HUES64 (cell line): ENCODE results near the gene FAM83D.

Source experiments
- H3K27ac ChIP-seq: 2 replicates; pipeline ENCODE4 v1.7.0; 2013; ENCODE audit warnings: low read depth, low read length, inconsistent platforms
- H3K27me3 ChIP-seq: 2 replicates; pipeline ENCODE4 v1.6.1; 2013; ENCODE audit warnings: mild to moderate bottlenecking, low read length; ENCODE audit not compliant: insufficient read depth
- H3K36me3 ChIP-seq: 2 replicates; pipeline ENCODE4 v1.6.1; 2013; ENCODE audit warnings: mild to moderate bottlenecking, low read length; ENCODE audit not compliant: insufficient read depth
- H3K4me1 ChIP-seq: 2 replicates; pipeline ENCODE4 v1.6.1; 2013; ENCODE audit warnings: mild to moderate bottlenecking, low read length, moderate library complexity; ENCODE audit not compliant: insufficient read depth
- H3K4me3 ChIP-seq: 2 replicates; pipeline ENCODE4 v1.5.1; 2013; ENCODE audit warnings: mild to moderate bottlenecking, low read length, moderate library complexity
- H3K9ac ChIP-seq: 2 replicates; pipeline ENCODE4 v1.6.1; 2013; ENCODE audit warnings: mild to moderate bottlenecking, low read depth, low read length
- H3K9me3 ChIP-seq: 2 replicates; pipeline ENCODE4 v1.6.1; 2013; ENCODE audit warnings: low read depth, low read length; ENCODE audit not compliant: insufficient read depth
- WGBS: fragments of 150-250, 120-280 bp; methylation state at CpG from one replicate; pipeline ENCODE4 v1.1.7; 2013; ENCODE audit warnings: missing lambda C conversion rate; 5-methylcytosine and 5-hydroxymethylcytosine counted together

Gene FAM83D

DNA sequence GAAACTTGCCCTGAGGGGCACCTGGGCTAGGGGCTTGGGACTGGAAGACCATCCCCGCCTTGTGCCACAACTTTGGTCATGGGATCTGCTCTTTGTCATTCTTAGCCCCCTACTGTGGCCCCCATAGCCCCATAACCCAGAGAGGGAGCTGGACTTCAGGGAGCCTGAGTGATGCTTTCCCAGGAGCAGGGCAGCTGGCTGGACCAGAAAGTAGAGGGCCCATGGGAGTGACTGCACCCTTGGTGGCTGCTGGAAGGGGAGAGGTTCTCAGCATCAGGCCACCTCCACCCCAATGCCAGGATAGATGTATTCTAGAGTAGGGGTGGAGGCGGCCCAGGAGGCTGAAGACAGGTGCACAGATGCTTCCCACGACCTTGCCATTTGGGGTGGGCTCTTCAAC, 5.8 kb upstream of the FAM83D start:
- peaks cover 3% of the 10 kb centered on the region; the same call in 1 of the 2 replicates for H3K36me3 ChIP-seq
- H3K27me3 ChIP-seq = no peaks in the 10 kb centered on the region
- no peak overlapping the region for H3K27ac ChIP-seq
- no peak overlapping the region for H3K9ac ChIP-seq
- no peaks in the 10 kb centered on the region for H3K9me3 ChIP-seq
- H3K4me1 ChIP-seq = no peaks in the 10 kb centered on the region
- WGBS = 81% methylated on average over 3 of the region's 3 CpGs
- no peak overlapping the region for H3K4me3 ChIP-seq

DNA sequence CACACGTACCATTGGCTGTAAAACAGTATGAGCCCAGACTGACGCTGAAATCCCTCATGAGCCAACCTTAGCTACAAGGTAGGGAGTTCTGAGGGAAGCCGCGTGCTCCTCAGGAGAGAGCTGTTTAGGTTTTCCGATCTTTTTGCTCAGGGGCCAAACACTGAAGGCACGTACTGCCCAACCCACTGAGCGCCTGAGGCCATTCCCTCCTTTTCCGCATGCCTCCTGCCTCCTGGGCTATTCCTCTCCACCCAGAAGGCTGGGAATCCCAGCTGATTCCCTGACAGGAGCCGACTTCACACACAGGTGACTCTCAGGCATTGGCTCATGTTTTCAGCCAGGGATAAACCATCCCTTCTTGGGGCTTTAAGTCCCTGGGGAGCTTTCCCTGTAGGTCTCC, 5.4 kb upstream of the FAM83D start:
- Histone ChIP-seq H3K9me3 (no peaks in the 10 kb centered on the region), H3K27me3 (no peaks in the 10 kb centered on the region), H3K4me3 (no peak overlapping the region), H3K36me3 (peaks cover 3% of the 10 kb centered on the region; the same call in 1 of the 2 replicates), H3K9ac (no peak overlapping the region), H3K27ac (no peak overlapping the region), H3K4me1 (no peaks in the 10 kb centered on the region)
- WGBS = 88% methylated on average over 9 of the region's 9 CpGs

DNA sequence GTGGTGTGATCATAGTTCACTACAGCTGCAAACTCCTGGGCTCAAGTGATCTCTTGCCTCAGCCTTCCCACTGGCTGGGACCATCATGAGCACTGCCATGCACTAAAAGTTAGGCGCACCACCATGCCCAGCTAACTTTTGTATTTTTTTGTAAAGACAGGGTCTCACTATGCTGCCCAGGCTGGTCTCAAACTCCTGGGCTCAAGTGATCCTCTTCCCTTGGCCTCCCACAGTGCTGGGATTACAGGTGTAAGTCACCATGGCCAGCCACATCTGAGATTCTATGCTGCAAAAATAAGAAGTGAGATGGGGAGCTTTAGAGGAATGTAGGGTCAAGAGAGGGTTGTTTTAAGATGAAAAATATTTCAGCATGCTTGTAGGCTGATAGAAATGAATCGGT, 1.5 kb upstream of the FAM83D start:
- H3K9ac ChIP-seq = no peak overlapping the region
- no peak overlapping the region for H3K4me3 ChIP-seq
- WGBS = 95% methylated on average over 2 of the region's 2 CpGs
- peaks cover 9% of the 10 kb centered on the region for H3K4me1 ChIP-seq
- peaks cover 5% of the 10 kb centered on the region for H3K36me3 ChIP-seq
- H3K9me3 ChIP-seq = no peaks in the 10 kb centered on the region
- H3K27ac ChIP-seq = no peak overlapping the region
- no peaks in the 10 kb centered on the region for H3K27me3 ChIP-seq

DNA sequence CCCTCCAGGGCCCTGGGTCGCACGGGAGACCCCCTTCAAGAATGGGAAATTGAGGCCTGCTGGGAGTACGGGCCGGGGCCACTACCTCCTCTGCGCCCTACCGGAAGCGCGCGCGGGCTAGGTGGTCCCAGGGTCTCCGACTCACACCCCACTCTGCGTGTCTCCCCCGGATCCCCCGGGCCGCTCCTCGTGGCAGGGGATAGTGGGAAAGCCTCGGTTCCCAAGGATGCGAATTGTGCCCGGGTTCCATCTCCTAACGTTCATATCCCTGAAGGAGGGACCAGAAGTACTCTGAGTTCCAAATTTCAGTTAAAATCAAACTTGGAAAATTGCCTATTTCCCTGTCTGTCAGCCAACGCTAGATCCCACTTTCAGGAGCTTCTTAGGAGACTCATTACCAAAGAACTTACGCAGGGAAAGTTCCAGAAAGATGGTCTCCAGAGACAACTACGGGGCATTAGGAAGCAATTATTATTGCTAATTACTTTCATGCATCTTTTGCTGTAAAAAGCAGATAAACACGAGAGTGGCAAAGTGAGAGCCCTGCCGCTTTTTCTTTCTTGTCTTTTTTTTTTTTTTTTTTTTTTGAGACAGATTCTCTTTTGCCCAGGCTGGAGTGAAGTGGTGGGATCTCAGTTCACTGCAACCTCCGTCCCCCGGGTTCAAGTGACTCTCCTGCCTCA, 858 bp downstream of the FAM83D start:
- peaks cover 9% of the 10 kb centered on the region for H3K4me1 ChIP-seq
- H3K36me3 ChIP-seq = peaks cover 10% of the 10 kb centered on the region
- no peaks in the 10 kb centered on the region for H3K9me3 ChIP-seq
- H3K4me3 ChIP-seq = peak overlapping the region; percentile 99
- peak overlapping the region; percentile 95 for H3K9ac ChIP-seq
- 11% methylated on average over 27 of the region's 27 CpGs for WGBS
- no peaks in the 10 kb centered on the region for H3K27me3 ChIP-seq
- peak overlapping the region; percentile 64 for H3K27ac ChIP-seq

DNA sequence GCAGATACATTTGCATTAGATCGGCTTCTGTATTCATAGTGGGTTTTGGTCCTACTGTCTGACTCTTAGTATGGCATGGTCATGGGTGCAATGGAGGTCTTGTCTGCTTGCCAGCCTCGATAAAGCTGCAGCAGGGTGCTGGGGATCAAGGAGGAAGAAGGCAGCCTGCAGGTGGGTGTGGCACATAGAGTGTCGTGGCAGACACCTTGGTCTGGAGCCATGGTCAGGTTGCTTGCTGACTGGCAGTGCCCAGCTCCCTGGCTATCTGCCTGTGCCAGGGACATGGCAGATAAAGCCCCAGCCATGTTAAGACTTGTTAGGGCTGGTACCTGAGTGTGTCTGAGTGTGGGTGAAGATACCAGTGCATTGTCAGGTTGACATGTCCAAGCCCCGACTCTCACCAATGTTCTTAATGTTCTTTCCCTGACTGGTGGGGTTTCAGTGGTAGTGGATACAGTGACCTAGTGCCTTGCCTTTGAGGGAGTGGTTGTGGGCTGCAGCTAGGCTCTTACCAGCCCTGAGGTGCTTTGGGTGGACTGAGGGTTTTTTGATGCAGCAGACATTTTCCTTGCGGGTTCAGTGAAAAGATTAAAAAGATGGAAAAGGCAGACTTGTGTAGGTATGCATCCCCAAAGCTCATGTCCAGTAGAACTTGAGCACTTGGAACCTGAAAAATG, 1.8 kb downstream of the FAM83D start:
- H3K27me3 ChIP-seq = no peaks in the 10 kb centered on the region
- H3K9me3 ChIP-seq = no peaks in the 10 kb centered on the region
- peaks cover 9% of the 10 kb centered on the region for H3K4me1 ChIP-seq
- peaks cover 10% of the 10 kb centered on the region for H3K36me3 ChIP-seq
- H3K4me3 ChIP-seq = peak overlapping the region; percentile 99
- 81% methylated on average over 5 of the region's 5 CpGs for WGBS
- no peak overlapping the region for H3K27ac ChIP-seq
- no peak overlapping the region for H3K9ac ChIP-seq

DNA sequence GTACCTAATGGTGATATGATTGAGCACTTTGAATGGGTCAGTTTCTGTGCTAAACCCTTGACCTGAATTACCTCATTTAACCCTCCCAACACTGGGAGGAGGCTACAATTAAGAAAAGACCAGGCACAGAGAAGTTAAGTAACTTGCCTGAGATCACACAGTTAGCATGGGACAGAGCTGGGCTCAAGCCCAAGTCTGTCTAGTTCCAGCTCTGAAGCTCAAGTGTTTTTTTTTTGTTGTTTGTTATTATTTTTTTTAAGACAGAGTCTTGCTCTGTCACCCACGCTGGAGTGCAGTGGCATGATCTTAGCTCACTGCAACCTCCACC, 4.0 kb downstream of the FAM83D start:
- Histone ChIP-seq H3K36me3 (peaks cover 17% of the 10 kb centered on the region), H3K27me3 (no peaks in the 10 kb centered on the region), H3K9me3 (no peaks in the 10 kb centered on the region), H3K27ac (no peak overlapping the region), H3K4me3 (no peak overlapping the region), H3K9ac (no peak overlapping the region), H3K4me1 (peaks cover 9% of the 10 kb centered on the region)
- WGBS = 94% methylated on average over 1 of the region's 1 CpG

DNA sequence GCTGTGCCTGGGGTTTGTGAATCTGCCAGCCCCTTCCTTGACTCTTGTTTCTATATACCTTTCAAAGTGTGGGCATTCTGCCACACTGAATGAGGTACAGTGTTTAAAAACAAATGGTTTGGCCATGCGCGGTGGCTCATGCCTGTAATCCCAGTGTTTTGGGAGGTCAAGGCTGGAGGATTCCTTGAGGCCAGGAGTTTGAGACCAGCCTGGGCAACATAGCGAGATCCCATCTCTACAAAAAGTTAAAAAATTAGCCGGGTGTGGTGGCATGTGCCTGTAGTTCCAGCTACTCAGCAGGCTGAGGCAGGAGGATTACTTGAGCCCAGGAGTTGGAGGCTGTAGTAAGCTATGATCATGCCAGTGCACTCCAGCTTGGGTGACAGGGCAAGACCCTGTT, 5.8 kb downstream of the FAM83D start:
- no peak overlapping the region for H3K9ac ChIP-seq
- no peak overlapping the region for H3K27ac ChIP-seq
- H3K4me1 ChIP-seq = peaks cover 9% of the 10 kb centered on the region
- H3K4me3 ChIP-seq = no peak overlapping the region
- H3K27me3 ChIP-seq = no peaks in the 10 kb centered on the region
- H3K9me3 ChIP-seq = no peaks in the 10 kb centered on the region
- 97% methylated on average over 4 of the region's 4 CpGs for WGBS
- peaks cover 26% of the 10 kb centered on the region for H3K36me3 ChIP-seq

DNA sequence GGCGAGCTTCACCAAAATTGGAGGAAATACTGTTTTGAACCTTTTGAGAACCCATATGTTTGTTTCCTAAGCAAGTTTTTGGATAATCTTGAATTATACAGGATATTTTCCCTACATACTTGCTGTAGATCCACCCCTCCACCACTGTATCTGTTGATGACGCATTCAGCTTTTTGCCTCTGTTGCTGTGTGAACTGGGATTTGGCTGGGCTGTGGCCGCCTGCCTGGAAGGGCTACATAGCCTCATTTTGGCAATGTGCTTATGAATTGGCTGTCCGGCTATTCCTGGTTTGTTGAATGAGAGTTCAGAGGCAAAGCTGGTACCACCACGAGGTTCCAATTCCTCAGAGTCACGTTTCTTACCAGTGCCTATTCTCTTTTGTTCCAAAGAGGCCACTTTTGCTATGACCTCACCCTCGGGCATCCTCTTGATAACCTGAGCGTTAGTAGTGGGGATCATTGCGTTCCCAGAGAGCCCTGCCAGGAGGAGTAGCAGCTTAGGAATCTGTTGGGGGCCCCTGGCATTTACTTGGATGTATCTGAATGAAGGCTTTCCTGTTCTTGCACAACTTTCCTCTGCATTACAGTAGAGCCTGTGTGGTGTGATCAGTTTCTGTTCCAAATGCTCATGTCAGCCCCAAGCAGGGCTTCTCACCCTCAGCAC, 6.4 kb downstream of the FAM83D start:
- 89% methylated on average over 9 of the region's 9 CpGs for WGBS
- Histone ChIP-seq H3K36me3 (peaks cover 26% of the 10 kb centered on the region), H3K27ac (no peak overlapping the region), H3K9me3 (no peaks in the 10 kb centered on the region), H3K27me3 (no peaks in the 10 kb centered on the region), H3K4me3 (no peak overlapping the region), H3K9ac (no peak overlapping the region), H3K4me1 (peaks cover 9% of the 10 kb centered on the region)

DNA sequence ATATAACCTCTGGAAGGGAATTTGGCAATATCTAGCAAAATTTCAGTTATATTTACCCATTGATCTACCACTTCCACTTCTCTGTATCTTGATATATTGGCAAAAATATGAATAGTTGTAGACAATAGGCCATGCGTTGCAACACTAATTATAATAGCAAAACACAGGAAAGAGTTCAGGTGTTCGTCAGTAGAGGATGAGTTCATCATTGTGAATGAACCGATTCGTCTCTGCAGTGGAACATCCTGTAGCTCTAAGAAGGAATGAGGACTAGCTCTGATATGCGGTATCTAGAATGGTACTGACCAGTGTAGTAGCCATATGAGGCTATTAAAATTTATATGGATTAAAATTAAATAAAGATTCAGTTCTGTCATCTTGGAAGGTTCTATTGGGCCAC, 8.3 kb downstream of the FAM83D start:
- Histone ChIP-seq H3K4me1 (no peaks in the 10 kb centered on the region; the same call in 1 of the 2 replicates), H3K9me3 (no peaks in the 10 kb centered on the region), H3K36me3 (peaks cover 32% of the 10 kb centered on the region), H3K4me3 (no peak overlapping the region), H3K9ac (no peak overlapping the region), H3K27ac (no peak overlapping the region), H3K27me3 (no peaks in the 10 kb centered on the region)
- 97% methylated on average over 5 of the region's 5 CpGs for WGBS

DNA sequence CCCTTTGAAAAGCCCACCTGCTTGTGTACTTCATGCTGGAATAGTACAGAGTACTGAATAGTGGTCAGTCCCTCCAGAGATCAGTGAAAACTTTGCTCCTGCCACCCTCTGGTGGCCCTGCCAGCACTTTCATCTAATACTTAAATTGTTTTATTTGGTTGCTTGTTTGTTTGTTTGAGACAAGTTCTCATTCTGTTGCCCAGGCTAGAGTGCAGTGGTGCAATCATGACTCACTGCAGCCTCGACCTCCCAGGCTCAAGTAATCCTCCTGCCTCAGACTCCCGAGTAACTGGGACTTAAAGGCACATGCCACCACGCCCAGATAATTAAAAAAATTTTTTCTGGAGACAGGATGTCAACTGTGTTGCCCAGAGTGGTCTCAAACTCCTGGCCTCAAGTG, 9.1 kb downstream of the FAM83D start:
- Histone ChIP-seq H3K9ac (no peak overlapping the region), H3K27me3 (no peaks in the 10 kb centered on the region), H3K27ac (no peak overlapping the region), H3K36me3 (peaks cover 30% of the 10 kb centered on the region), H3K4me1 (no peaks in the 10 kb centered on the region; the same call in 1 of the 2 replicates), H3K4me3 (no peak overlapping the region), H3K9me3 (no peaks in the 10 kb centered on the region)
- 91% methylated on average over 3 of the region's 3 CpGs for WGBS

DNA sequence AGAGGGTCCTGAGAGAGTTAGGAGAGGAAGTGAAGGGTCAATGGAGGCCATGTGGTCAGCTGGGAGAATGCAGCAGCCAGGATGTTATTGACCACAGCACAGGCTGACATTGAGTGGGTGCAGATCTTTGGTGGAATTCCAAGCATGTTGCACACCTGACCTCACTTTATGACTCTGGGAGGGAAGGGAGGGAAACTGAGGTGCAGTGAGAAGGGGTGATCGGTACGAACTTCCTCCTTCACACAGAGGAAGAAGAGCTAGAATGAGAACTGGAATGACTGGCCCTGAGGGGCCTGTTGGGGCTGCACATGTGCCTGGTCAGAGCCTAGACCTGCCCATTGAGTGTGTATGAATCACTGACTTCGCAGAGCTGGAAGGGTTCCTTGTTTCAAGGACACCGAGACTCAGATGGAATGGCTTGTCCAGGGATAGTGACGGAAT, 9.8 kb downstream of the FAM83D start:
- H3K36me3 ChIP-seq = peaks cover 36% of the 10 kb centered on the region
- H3K4me1 ChIP-seq = no peaks in the 10 kb centered on the region; the same call in 1 of the 2 replicates
- 96% methylated on average over 5 of the region's 5 CpGs for WGBS
- no peak overlapping the region for H3K9ac ChIP-seq
- no peaks in the 10 kb centered on the region for H3K9me3 ChIP-seq
- no peaks in the 10 kb centered on the region for H3K27me3 ChIP-seq
- no peak overlapping the region for H3K4me3 ChIP-seq
- H3K27ac ChIP-seq = no peak overlapping the region
